GM18909 (cell line): Measurements from ENCODE around the gene ACSS2.

Source experiments
- ATAC-seq: cut with Tn5 transposase; IDR thresholded peaks from one replicate; pipeline ENCODE4 v1.9.1; 2021; ENCODE audit warnings: mild to moderate bottlenecking; ENCODE audit not compliant: unreplicated experiment, poor library complexity

The ACSS2 gene

DNA sequence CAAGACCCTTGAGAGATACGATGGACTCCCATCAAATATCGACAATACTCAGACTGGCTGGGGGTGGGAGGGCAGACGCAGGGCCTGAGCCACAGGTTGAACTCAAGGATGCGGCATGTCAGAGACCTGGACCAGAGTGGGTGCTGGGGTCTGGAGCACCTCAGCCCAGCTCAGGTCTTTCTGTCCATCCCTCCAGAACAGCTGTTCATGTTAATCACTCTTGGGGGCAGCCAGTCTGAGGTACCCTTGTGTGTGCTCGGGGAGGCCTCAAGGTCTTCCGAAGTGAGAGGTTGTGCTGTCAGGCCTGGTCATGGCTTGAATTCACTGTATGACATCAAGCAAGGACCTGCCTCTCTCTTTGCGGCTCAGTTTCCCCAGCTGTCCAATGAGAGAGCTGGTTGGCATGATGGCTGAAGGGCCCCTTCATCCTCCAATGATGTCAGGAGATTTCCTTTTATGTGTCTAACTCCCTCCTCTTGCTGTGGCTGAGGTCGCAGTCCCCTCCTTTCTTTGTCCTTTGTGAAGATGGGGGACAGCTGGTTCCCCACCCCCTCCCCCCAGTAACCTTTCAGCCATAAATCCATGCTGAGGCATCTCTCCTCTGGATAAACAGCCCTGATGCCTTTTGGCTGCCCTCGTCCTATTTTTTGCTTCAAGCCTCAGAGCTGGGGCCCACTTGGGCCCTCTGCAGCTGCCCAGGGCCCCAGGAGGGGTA is 94.6 kb downstream of the ACSS2 start:
- no peak for ATAC-seq

DNA sequence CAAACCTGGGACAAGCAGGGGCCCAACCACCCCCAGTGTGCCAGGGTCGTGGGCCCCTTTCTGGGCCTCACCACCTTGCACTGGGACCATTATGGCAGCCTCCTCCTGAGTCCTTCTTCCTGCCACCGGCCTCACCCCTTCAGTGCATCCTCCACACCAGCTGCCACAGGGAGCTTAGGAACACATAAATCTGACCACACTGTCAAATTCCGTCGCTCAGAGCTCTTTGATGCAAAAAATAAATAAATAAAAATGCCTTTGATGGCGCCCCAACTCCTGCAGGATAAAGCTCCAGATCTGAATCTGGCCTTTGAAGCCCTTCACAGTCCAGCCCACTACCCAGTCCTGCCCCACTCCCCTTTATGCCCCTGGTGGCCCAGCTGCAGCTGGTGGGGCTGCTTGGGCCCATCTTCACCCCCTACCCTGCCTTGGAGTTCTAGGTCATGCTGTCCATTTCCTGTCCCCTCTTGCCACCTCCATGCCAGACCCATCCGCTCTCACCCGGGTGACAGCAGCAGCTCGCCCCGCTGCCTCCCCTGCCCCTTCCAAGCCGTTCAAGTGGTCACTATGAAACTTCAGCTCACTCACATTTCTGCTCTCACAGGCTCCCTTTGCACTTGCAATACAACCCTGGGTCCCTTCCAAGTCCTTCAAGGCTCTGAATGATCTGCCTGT is 95.3 kb downstream of the ACSS2 start:
- ATAC-seq: no peak

DNA sequence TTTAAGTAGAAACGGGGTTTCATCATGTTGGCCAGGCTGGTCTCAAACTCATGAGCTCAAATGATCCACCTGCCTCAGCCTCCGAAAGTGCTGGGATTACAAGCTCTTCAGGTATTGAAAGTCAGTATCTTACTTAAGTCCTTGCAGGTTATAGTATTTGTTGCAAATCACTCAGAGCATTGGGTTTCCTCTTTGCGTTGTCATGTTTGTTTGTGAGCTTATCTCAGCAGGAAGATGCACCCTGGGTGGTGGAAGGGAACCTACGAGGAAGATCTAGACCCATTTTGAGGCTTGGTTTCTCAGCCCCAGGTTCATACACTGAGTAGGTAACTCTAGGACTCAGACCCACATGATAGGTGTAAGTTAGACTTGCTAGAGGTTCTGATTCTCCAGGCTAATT is 97.8 kb downstream of the ACSS2 start:
- no peak for ATAC-seq

DNA sequence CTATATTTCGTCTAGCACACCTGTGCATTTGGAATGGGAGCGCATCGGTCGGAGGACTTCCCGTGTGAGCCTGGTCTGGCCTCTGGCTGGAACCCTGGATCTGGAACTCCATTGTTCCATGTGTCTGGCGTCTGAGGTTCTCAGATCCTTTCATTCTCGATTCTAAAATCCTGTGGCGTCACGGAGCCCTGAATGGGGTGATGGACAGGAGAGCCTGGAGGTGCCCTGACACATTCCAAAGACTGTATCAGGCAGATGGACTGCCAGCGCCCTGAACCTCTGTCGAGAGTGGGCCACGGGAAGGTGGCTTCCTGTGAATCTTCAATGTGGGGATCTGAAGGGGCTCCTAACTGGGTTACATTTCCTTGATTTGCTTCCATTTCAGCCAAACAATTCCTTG is 99.9 kb downstream of the ACSS2 start:
- no peak for ATAC-seq
